HG02642 (cell line): ENCODE measurements around the gene BTN3A1.
"Not testable (repeated sequence)": the region's sequence is repeated elsewhere in the genome, so short reads cannot be mapped to it uniquely, and the experiment has no call there.

Source experiments
- ATAC-seq: cut with Tn5 transposase; IDR thresholded peaks from one replicate; pipeline ENCODE4 v1.9.1; 2021; ENCODE audit warnings: mild to moderate bottlenecking; ENCODE audit not compliant: unreplicated experiment, poor library complexity

Gene BTN3A1

GRCh38 chr6:26378143-26378542 lies 23.9 kb upstream of the BTN3A1 start:
- not testable (repeated sequence) for ATAC-seq

- ATAC-seq: no peak
These were observed 22.8 kb upstream of the BTN3A1 start for GRCh38 chr6:26379292-26379691.

- no peak for ATAC-seq
These were observed 22.3 kb upstream of the BTN3A1 start for GRCh38 chr6:26379740-26380139.

GRCh38 chr6:26380256-26380655 lies 21.8 kb upstream of the BTN3A1 start:
- ATAC-seq: no peak

GRCh38 chr6:26382121-26382520 lies 20.0 kb upstream of the BTN3A1 start:
- no peak for ATAC-seq

- no peak for ATAC-seq
These were observed 18.3 kb upstream of the BTN3A1 start for GRCh38 chr6:26383624-26384417.

GRCh38 chr6:26385734-26386125 lies 16.3 kb upstream of the BTN3A1 start:
- no peak for ATAC-seq

- ATAC-seq: no peak
These were observed 14.5 kb upstream of the BTN3A1 start for GRCh38 chr6:26387565-26387964.

- ATAC-seq: no peak
These were observed 14.1 kb upstream of the BTN3A1 start for GRCh38 chr6:26388014-26388413.

GRCh38 chr6:26388441-26388840 lies 13.6 kb upstream of the BTN3A1 start:
- ATAC-seq: no peak

- ATAC-seq: no peak
These were observed 12.7 kb upstream of the BTN3A1 start for GRCh38 chr6:26389349-26389894.

- no peak for ATAC-seq
These were observed 11.5 kb upstream of the BTN3A1 start for GRCh38 chr6:26390531-26390930.

- no peak for ATAC-seq
These were observed 9.0 kb upstream of the BTN3A1 start for GRCh38 chr6:26392932-26393636.

- ATAC-seq: no peak
These were observed 7.8 kb upstream of the BTN3A1 start for GRCh38 chr6:26394289-26394688.

GRCh38 chr6:26398555-26398954 lies 3.5 kb upstream of the BTN3A1 start:
- no peak for ATAC-seq

- ATAC-seq: no peak
These were observed 1.4 kb upstream of the BTN3A1 start for GRCh38 chr6:26400626-26401025.

GRCh38 chr6:26401389-26401986 lies 587 bp upstream of the BTN3A1 start:
- ATAC-seq: peak; percentile 12

GRCh38 chr6:26403893-26404292 lies 1.8 kb downstream of the BTN3A1 start:
- ATAC-seq: no peak

GRCh38 chr6:26404546-26404945 lies 2.5 kb downstream of the BTN3A1 start:
- no peak for ATAC-seq

- no peak for ATAC-seq
These were observed 7.0 kb downstream of the BTN3A1 start for GRCh38 chr6:26408828-26409730.
